Stimulated activated CD8-positive, alpha-beta memory T cell treated with anti-CD3 and anti-CD28 coated beads, Interleukin-15, amount 100 ng/mL, for 24 hours (primary cell): ENCODE data around the gene RECQL5.

Source experiments
- DNase-seq: peaks from one replicate; pipeline ENCODE4 v3.0.0-alpha.2; 2020; ENCODE audit warnings: low read depth

RECQL5 gene

DNA sequence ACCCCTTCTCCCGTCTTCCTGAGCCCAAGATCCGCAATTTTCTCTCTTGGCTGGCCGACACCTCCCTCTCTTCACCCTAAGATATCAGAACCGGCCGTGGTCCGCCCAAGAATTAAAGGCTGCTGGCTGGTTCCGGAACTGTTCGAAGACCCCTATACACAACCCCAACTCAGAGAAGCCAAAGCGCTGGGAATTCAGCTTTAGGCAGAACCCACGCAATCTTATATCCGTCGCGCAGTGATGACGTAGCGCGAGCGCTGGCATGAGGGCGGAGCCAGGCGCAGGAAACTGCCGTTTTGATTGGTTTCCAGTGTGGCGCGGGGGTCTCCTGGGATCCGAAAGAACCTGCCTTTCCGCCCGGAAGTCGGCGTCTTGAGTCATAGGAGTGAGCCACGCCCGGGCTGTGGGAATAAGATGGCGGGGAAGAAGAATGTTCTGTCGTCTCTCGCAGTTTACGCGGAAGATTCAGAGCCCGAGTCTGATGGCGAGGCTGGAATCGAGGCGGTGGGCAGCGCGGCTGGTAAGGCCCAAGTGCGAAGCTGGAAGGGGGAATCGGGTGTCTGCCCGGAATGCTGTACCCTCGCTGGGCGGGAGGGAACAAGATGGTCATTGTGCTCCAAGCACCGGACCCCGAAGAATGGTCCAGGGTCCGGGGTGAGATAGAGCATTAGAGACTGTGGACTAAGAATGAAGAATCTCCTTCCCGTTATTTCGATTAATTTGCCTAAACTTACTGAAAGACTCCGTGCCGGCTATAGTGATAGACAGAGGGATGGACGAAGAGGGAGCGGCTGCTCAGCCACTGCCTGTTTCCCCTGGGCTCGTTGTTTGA lies at the start of gene RECQL5, which contains the start of gene SAP30BP:
TSS of gene RECQL5 (minus strand) at position 196 of the 832 bp plus-strand sequence. CDS start 597 bp downstream, outside the sequence.
TSS of gene SAP30BP (plus strand) at position 380 of the 832 bp plus-strand sequence. CDS start at position 415, 35 bp downstream.
- peak; percentile 96 for DNase-seq

DNA sequence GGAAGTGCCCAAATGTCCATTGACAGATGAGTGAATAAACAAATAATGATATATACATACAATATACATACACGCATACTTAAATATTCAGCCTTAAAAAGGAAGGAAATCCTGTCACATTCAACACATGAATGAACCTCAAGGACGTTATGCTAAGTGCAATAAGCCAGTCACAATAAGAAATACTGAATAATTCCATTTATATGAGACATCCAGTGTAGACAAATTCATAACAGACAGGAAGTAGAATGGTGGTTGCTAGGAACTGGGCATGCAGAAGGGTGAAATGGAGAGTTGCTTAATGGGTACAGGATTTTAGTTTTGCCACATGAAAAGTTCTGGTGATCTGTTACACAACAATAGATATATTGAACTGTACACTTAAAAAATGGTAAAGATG lies 45.5 kb upstream of the RECQL5 start:
- DNase-seq, result no peak

DNA sequence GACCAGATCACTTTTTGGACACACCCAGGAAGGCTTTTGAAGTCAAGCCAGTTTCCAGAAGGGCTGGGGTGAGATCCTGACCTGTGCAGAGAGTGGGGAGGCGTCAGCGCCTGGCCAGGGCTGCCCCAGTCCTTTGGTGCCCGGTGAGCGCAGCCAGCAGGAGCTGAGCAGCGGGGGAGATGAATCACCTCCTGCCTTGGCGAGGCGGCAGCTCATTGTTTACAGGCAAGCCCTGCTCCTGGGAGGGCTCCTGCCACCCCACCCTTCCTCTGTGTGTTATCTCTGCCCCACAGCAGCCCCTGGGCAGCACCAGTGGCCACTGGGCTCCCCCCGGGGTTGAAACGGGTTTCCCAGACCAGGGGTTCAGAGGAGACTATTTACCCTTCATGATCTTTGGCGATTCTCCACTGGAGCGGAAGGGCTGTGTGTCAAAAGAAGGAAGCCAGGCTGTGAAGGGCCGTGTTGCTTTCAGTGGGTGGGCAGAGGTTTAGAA lies 40.2 kb upstream of the RECQL5 start:
- no peak for DNase-seq

DNA sequence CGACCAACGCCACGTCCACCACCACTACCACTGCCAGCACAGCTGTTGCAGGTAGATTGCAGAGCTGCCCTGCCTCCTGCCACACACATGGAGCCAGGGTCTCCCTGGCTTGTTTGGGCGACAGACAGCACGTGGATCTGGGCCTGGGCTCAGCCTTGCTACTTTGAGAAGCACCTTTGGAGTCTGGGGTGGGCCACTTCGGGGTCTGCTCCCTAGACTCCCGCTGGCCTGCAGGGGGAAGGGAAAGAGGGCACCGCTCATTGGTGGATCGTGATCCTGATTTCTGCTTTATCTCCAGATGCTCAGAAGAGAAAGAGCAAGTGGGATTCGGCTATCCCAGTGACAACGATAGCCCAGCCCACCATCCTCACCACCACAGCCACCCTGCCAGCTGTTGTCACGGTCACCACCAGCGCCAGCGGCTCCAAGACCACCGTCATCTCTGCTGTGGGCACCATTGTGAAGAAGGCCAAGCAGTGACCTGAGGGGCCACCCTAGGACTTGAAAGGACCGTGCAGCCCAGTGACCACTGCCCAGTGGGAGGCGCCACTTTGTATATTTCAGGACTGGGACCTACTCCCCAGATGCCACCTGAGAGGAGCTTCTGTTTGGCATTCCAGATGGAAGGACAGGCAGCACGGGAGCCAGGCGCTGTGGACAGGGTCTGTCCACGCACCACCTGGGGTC lies 39.2 kb upstream of the RECQL5 start:
- no peak for DNase-seq

DNA sequence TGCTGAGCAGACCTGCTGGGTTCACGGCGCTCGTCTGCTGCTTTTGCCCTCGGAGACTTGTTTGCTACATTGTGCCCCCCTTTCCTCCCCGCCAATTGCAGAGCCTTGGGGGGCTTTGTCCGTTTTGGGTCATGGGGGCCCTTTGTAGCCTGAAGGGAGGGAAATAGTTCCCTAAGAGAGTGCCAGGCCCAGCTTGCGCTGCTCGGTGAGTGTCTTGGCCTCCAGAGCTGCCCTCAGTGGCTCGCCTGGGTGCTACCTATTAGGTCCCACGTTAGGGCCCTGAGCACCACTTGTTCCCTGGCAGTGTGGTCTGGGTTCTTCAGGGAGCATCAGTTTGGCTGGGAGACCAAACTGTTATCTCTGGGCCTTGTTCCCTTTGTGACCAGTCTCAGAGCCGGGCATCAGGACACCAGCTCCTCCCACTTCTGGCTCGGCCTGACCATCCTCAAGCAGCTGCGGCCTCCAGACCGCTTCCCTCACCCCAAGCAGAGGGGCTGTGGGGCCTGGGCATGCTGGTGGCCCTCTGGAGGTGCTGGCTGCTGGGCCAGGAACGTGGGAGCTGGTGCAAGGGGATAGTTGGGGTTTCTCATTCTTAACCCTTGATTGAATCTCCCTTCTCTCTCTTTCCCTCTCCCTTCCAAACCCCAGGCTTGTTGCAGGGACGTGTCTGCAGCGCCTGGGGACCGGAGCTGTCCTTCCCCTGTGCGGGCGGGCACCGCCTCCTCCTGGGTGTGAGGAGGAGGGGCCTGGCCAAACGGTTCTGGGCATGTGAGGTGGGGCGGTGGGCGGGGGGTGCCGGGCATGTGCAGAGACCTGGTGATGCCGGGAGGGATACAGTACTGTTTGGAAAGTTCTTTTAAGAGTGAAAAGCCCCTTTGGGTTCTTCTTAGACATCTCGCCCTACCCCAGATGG lies 38.3 kb upstream of the RECQL5 start:
- no peak for DNase-seq

DNA sequence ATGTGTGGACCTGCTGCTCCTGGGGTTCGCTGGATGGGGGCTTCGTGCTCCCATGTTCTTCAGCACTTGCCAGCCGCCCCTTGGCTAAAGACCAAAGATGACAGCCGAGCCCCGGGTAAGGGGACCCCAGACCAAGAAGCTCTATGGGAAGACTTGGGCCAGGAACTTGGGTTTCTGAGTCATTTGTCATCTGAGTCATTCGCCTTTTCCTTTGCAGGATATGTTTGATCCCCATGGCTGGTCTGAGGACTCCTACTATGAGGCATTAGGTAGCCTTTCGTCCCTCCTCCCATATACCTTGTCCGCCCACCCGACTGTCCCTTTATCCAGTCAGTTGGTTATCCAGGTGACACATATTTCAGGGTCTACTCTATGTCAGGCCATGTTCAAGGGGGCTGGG lies 36.6 kb upstream of the RECQL5 start:
- no peak for DNase-seq

DNA sequence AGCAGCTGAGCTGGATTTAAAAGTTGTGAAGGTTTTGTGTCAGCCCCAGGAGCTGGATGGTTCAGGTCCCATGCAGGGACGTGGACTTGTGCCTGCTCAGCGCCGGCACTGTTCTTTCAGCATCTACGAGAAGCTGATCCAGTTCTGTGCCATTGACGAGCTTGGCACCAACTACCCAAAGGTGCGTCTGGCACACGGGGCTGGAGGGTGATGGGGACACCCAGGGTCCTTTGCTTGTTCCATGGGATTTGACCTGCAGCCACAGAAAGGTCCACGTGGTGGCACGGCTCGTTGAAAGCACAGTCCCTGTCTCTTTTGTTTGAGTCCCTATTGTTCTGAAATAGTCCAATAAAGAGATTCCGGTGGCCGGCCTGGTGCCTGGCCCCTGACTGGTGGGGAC lies 36.2 kb upstream of the RECQL5 start:
- DNase-seq, result no peak

DNA sequence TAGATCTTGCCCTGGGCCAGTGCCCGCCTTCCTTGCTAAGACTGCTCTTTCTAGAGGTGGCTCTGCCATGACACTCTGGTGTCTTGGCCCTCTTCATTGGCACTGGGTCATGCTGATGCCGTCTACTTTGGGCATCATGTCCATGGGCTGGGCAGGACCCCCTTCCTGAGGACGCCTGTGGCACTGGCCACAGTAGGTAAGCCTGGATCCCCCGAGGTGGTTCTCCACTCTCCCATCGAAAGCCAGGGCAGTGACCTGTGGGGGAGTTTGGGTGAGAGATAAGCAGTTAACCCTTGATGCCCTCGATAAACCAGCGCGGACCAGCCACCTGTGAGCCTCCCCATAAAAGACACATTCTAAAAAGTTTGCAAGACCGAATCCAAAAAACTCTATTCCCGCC lies 34.3 kb upstream of the RECQL5 start:
- no peak for DNase-seq

DNA sequence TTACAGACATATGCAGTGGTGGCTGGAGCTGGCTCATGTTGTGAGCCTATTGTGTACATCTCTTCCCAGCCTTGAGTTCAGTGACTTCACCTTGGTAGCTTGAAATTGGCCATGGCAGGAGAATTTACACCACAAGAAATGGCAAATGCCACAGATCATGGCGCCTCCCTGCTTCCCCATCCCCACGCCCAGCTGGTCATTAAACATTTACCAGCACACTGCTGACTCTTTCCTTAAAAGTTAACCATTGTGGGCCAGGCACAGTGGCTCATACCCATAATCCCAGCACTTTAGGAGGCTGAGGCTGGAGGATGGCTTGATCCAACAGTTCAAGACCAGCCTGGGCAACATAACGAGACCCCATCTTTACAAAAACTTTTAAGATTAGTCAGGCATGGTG lies 31.7 kb upstream of the RECQL5 start:
- DNase-seq, result no peak

DNA sequence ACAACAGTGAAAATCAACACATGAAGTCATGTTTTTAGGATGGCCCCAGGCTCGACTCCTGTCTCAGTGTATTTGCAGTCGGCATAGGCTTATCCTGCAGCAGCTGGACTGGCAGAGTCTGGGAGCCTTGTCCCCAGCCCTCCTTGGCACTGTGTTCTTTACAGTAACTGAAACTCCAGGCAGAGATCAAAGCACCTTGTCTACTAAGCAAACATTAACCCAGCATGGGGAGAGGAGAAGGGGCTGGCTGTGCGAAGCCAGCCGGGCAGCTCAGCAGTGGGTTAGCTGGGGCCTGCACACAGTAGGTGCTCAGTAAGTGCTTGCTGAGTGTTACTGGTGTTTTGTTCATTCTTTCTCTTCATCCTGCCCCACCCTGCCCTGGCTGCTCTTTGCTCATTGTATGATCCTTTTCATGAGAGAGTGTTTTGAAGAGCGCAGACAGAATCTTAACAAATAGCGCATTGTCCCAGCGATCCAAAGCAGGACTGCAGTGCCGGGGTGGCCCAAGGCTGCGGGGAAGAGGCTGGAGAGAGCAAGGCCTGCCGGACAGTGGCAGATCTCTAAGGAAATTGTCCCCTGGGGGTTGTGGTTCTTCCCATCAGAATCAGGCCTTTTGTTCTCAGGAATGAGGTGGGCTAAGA lies 30.8 kb upstream of the RECQL5 start:
- DNase-seq, result no peak

DNA sequence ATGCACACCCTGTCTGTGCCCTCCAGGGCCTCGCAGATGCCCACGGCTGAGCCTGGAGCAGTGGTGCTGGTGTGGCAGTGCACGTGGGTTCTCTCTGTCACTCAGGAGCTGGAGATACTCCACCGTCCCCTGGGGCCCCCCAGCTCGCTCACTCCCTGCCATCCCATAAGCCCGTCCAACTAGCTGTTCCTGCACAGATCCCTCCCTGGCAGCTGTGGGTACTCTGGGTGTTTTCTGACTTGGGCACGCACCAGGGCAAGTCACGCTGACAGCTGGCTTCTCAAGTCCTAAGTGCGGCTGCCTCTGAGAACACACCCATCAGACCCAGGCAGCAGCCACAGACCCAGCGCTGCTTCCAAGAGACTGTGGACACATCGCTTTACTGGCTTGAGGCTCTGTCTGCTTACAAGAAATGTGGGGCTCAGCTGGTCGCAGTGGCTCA lies 28.9 kb upstream of the RECQL5 start:
- no peak for DNase-seq

DNA sequence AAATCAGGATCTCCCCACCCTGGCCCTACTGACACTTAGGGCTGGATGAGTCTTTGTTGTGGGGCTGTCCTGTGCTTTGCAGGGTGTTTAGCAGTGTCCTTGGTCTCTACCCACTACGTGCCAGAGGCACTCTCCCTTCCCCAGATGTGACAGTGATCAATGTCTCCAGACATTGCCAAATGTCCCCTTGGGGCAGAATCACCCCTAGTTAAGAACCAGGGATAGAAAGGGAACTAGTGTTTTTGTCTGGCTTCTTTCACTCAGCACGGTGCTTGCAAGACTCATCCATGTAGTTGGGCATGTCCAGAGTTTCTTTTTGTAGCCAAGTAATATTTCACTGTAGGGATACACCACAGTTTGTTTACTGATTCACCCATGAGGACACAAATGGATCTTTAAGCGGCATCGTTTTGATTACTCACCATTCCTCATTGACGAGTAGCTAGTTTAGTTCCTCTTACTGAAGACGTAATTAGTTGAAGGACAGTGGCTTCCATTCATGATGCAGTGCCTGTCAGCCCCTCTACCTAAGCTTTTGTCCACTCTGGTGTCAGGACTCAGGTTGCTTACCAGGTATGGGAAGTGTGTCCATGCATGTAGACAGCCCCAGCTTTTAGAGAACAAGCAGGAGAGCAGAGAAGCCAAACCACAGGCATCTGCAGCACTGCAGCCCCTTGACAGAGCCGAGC lies 28.3 kb upstream of the RECQL5 start:
- DNase-seq, result no peak

DNA sequence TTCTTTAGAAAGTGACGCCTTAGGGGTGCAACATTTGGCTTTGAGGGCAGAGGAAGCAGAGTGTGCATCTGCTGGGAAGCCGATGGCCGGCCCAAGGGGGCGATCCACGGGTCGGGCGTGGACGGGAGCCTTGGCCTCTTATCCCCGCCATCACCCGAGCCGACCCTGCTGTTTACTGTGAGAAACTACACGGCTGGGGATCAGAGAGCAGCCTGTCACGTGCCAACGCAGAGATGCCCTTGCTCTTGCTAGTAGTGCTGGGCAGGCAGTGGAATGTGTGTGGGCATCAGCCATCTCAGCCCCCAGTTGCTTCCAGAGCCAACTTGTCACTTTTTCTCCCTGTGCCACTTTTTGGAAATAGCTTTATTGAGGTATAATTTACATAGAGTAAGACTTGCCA lies 27.6 kb upstream of the RECQL5 start:
- DNase-seq, result no peak

DNA sequence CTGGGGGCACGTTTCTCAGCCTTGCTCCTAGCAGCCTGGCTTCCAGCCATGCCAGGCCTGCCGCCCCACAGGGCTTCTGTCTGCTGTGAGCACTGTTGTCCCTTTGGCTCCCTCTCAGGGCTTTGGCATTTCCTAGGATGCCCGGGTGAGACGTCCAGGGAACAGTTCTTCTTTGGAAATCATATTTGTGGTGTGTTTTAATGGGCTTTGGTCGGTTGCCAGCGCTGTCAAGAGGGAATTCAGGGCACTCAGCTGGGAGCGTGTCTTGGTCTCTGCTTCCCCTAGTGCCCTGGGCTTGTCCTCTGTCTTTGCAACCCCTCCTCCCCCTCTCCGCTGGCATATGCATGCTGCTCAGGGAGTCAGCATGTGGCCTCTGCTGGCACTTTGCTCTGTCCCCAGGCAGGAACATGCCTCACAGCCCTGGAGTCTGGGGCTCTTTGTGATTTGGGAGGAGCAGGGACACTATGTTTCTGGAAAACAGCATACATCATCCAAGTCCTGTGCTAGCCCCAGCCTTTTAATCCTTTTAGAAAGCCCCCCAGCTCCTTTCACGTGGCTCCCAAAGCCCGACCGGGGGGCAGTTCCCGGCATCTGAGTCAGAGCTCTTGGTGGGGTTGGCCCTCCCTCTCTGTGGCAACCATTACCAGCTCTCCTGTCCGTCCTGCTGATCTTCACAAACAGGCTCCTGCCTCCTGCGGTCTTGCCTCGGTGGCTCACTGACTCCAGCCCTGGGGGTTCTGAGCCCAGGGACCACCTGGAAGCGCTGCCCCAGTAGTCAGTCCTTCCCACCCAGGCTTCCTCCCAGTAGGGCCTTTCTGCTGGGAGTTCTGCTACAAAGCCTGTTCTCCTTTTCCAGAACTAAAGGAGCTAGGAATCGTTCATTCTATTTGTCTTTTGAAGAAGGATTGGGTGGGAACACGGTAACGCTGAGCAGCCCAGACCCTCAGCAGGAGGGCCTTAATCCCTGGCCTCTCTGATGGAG lies 26.8 kb upstream of the RECQL5 start:
- DNase-seq, result no peak

DNA sequence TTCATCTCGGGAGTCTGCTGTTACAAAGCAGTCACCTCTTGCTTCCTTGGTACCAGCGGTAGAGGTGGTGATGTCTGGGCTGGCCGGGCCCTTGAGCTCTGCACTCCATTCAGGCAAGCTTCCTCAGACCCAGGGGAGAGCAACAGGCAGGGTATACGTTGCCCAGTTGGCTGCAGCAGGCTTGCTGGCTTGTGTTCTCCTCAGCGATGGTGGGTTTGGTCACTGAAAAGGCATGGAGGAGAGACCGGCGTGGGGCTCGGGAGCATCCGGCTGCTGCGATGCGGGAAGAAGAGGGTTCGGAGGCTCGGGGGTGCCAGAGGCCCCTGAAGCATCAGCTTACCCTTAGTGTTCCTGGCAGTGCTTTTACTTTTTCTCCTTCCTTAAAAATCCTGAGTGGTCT lies 26.0 kb upstream of the RECQL5 start:
- no peak for DNase-seq

DNA sequence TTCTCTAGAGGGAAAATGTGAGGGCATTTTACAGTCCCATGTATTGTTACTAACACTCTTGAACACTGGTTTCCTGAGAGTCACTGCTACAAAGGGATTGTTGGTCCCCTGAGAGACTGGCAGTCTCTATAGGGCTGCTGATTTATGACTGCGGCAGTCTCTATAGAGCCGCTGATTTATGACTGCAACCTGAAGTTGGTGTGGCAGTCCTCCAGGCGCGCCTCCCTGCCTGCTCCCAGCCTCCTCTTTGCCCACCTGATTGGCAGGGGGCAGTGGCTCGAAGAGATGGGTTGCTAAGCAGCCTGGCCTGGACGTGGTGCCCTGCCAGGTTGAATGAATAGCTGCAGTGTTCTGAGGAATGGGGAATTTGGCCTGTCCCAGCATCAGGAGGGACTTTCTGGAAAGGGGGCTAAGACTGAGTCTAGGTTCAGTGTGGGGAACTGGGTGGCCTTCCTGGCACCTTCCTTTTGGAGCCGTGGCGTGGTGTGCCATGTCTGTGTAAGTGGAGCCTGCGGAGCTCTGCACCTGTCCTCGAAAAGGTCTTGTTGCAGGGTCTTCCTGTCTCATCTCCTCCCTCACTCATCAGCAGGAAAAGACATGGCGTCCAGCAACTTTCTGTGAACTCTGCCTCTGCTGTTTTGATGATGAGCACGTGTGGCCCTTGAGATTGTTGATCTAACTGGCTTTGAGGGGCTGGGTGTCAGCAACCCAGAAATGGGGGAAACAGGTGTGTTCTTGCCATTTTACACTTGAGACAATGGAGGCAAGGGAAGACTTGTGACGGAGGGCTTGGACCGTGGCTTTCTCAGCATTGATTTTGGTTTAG lies 25.1 kb upstream of the RECQL5 start:
- no peak for DNase-seq

DNA sequence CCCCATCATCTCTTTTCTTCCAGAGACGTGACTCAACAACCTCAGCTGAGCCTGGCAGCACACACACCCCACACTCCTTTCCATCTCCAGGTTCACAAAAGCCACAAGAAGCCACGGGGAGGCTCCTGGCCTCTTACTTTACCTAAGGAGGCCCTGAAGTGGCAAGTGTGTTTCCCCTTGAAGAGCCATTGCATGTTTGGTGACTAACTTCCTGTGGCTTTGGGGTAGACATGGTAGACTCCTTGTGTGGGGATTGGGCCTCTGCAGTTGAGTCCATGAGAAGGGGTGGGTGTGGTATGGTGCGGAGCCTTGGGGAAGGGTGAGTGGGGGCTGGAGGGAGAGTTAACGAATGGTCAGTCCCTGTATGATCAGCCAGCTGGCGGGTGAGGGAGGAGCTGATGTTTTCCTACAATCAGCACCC lies 24.4 kb upstream of the RECQL5 start:
- no peak for DNase-seq

DNA sequence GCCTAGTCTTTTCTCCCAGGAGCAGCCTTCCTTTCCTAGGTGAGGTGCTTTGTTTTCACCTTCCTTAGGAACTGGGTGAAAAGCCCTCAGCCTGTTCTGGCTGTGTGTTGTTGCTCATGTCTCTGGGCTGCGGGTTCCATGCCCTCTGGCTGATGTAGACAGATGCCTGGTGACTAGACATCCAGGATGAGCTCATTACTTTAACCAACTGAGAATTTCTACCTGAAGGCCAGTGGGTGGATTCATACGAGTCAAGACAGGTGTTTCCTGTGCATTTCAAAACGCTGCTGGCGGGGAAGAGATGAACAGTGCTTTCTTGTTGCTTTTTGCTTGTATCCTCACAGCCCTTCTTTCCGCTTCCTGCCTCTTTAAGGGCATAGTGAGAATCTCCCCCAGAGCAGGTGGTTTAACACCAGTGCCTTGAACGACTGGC lies 22.5 kb upstream of the RECQL5 start:
- DNase-seq, result no peak
